CD4-positive, alpha-beta T cell treated with Interleukin-21 for 1 hour (primary cell): Measurements from ENCODE around the gene SLC23A2.
A peak's percentile ranks its signal among the peaks of the same experiment; 100 is the strongest.
"Not testable (repeated sequence)": the region's sequence is repeated elsewhere in the genome, so short reads cannot be mapped to it uniquely, and the experiment has no call there.

ENCODE experiments used
- DNase-seq: peaks from one replicate; pipeline ENCODE4 v3.0.0-alpha.2; 2020

SLC23A2 gene

DNA sequence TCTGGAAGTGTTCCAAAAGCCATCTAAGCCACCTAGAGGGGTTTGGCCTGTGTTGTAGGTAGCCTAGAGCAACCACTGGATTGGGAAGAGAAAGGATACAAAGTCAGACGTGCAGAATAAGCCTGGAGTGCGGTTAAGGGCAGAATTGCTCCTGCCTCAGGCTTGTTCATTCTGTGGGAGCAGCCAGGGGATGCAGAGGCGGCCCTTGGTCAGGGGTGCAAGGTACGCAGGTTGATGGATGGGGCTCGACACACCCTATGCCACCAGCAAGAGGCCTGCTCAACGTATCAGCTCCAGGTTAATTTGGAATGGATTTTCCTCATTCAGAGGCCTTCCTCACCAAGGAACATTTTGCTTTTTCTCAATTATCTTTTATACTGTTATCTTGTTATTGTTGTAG is 129.8 kb downstream of the SLC23A2 start:
- DNase-seq: no peak

GRCh38 chr20:4870906-4871305 is 130.4 kb downstream of the SLC23A2 start:
- no peak for DNase-seq

DNA sequence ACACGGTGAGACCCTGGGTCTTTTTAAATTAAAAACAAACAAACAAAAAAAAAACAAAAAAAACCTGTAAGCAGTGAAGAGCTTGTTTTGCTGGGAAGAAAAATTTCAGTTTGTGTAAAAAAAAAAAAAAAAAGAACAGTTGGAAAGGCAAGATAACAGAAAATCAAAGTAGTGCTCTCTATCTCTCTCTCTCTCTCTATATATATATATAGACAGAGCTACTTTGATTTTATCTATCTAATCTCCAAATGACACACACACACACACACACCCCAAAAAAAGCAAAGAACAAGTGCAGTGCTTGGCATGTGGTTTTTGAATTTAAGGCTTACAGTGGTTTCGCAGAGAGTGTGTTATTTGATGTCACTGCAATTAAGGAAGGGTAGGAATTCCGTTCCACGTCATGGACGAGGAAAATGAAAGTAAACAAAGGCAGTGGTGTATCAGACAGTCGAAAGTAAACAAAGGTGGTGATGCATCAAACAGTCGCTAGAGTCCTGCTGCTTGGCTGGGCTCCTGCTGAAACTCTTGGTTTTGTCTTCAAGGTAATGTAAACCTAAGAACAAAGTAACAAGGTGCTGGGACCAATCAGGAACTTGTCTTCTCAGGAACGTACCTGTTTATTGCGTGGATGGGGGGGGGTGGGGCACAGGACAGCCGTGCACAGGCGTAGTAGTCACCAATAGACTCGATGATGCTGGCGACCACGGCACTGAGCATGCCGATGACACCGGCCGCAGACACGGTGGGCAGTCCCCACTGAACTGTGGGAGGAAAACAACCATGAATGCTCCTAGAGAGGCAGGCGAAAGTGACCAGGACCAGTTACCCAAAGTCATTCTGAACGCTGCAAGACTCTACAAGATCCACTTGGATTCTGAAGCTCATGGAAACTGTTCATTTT is 131.8 kb downstream of the SLC23A2 start:
- DNase-seq: peak; percentile 45

DNA sequence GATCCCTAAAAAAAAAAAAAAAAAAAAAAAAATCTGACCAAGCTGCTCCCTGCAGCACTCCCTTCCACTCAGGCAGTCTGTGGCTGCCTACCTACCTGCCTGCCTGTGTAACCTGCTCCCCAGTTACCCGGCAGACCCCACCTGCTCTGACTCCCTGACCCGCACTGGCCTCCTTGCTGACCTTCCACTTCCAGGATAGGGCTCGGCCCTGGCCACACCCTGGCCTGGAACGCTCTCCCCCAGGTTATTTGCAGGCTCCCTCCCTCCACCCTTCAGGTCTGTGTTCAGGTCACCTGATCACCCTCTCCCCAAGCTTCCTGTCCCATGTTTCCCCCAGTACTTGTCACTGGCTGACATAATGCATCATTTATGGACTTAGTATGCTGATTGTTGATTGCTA is 134.3 kb downstream of the SLC23A2 start:
- DNase-seq: no peak

DNA sequence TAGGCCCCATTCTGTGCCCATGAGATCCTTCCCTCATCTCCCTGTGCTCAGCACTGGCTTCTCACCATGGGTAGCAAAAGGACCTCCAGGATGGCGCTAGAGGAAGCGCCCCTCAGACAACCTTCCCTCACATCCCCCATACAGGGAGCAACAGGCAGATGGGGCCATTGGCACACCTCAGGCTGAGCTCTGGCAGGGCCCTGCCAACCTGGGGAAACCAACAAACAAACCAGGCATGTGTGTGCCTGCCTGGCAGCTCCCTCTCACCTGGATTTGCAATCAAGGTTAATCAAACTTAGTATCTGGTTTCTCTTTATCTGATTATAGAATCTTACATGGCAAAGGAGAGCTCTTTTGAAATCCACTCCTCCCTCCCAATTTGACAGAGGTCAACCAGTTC is 134.9 kb downstream of the SLC23A2 start:
- no peak for DNase-seq

- DNase-seq: no peak
Measured at GRCh38 chr20:4864311-4864752, 137.0 kb downstream of the SLC23A2 start.

- DNase-seq: no peak
Measured at GRCh38 chr20:4862661-4863060, 138.6 kb downstream of the SLC23A2 start.

GRCh38 chr20:4861961-4862360 is 139.3 kb downstream of the SLC23A2 start:
- DNase-seq: no peak

DNA sequence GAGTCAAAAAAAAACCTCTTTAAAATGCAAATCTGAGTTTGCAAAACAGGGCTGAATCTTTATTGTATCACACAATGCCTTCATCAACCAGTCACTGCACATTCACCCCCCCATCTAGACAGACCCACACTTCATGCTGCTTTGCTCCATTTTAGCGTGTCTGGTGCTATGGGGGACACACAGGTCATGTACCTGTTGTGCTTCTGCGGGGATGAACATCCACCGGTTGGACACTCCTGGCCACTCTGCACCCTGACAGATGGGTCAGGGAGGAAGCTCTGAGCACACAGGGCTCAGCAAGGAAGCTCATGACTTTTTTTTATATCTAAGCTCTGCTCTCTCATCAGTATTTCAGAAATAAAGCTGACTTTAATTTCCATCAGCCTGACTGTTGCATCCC is 143.3 kb downstream of the SLC23A2 start:
- no peak for DNase-seq

DNA sequence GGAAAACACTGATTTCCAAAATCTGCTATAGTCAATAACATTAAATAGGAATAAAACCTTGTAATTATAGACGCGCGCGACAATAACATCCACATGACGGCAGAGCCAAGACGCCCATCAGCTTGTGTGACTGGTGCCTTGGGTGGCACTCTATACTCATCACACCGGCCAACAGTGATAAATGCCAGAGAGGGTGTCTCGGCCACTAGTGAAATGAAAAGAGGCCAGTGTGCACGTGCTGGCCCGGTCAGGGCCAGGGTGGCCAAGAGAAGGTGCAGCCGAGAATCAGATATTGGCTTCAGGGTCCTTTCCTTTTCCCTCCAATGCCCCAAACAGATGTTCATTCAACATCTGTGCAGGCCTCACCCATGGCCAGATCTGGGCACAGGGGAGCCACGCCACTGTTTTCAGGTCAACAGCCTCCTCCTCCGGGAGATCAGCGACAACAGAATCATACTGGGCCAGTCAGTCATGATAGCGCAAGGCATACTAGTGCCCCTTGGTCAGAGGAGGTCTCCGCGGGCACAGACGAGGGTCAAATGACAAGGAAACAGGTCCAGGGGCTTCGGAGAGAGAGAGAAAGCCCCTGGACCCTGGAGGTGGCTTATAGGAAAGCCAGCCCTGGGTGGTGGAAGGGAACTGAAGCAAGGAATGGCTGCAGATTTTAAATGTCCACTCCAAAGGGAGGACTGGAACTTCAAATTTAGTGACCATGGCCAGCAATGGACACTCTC is 145.1 kb downstream of the SLC23A2 start:
- DNase-seq: no peak

GRCh38 chr20:4855555-4855954 is 145.8 kb downstream of the SLC23A2 start:
- DNase-seq: no peak

DNA sequence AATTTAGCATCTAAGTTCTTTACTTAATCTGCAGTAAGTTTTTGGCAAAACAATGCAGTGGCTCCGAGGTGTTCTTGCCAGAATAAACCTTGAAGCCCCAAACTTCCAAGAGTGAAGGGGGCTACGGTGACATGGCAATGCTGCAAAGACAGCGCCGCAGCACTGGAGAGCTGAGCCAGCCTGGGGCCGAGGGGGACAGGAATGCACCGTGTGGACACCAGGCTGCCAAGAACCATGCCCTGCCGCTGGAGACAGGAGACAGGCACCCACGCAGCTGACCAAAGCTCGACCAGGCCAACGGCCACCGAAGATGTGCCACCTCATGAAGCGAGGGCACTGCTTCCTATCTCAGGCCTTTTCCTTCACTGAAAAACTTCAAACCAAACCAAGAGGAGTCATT is 146.2 kb downstream of the SLC23A2 start:
- DNase-seq: no peak

DNA sequence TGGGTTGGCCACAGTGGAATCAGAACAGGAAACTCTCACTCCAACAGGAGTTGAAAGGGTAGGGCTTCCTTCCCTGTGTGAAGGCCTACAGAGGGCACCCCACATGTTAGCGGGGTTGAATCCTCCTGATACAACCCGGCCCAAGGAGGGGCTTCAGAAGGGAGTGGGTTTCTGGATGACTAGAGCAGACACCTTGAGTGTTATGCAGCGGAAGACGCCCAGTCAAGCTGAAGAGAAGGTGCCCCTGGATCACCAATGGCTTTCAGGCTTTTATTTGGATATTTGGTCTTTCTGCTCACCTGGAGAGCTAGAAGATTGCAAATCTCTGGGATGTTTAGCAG is 146.8 kb downstream of the SLC23A2 start:
- no peak for DNase-seq

DNA sequence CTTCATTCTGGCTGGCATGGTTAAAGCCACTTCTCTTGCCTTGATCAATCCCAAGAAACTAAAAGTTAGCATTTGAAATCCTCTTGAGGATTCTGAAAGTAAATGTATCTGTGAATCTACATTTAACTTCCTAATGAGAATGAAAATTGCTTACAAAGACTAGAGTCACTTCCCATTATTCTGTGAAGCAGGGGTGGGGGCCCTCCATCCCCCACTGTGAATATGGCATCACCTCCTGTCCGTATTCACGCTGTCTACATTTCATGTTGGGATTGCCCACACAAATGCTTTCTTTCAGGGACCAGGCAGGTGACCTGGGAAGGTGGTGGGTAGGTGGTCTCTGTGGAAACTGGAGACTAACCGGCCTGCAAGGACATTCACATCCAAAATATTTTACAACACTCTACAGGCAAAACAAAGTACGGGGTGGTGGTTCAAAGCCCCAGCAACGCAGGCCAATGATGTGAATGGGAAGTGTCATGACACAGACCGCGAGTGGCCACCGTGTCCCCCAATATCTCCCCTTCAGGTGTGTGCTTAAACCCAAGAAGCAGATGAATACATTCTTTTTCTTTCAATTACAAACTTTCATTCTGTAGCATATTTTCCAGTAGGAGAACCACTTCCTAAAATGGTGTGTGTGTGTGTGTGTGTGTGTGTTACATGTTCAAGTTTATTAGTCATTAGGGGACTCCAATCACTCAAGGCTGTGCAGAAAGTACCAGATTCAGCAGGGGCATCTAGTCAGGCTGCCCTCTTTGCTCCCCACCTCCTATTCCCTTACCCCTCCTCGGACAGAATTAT is 147.4 kb downstream of the SLC23A2 start:
- DNase-seq: no peak

GRCh38 chr20:4853004-4853403 is 148.3 kb downstream of the SLC23A2 start:
- no peak for DNase-seq

GRCh38 chr20:4850960-4851359 is 150.3 kb downstream of the SLC23A2 start:
- no peak for DNase-seq

- DNase-seq: not testable (repeated sequence)
Measured at GRCh38 chr20:4848829-4849228, 152.5 kb downstream of the SLC23A2 start.

- DNase-seq: no peak
Measured at GRCh38 chr20:4848041-4848440, 153.3 kb downstream of the SLC23A2 start.

- DNase-seq: no peak
Measured at GRCh38 chr20:4846821-4847220, 154.5 kb downstream of the SLC23A2 start.

- no peak for DNase-seq
Measured at GRCh38 chr20:4844751-4845465, 156.4 kb downstream of the SLC23A2 start.

GRCh38 chr20:4844325-4844724 is 157.0 kb downstream of the SLC23A2 start:
- DNase-seq: no peak

- DNase-seq: no peak
Measured at GRCh38 chr20:4840801-4841200, 160.5 kb downstream of the SLC23A2 start.

DNA sequence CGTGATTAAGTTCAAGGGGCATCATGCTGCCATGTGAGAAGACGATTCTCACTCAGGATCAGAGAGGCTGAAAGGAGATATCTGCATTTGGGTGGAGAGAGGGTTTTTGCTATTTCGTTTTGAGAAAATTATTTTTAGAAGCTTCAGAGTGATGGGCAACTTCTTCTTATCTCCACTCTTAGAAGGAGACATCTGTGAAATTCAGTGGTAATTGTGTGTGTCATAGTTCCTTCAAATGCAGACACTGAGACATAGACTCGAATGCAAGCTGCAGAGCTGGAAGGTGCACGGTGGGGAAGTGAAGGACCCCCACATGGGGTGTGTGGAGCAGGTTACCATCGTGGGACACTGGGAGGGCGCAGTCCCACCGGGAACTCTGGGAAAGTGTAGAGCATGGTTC is 162.8 kb downstream of the SLC23A2 start:
- no peak for DNase-seq
